H9 (cell line): ENCODE measurements around the gene FGF11. TPM values are rescaled to one million over a fixed set of nuclear protein-coding genes. Genes with fewer than 3 reads are reported as not detected.

Experiments used
- DNase-seq: peaks from one replicate; pipeline ENCODE4 v3.0.0-alpha.2; 2017
- H2AFZ ChIP-seq: one replicate; pipeline ENCODE4 v1.6.1; 2013; ENCODE audit warnings: mild to moderate bottlenecking, low read length, control low read depth, moderate library complexity
- H2AK5ac ChIP-seq: 2 replicates; pipeline ENCODE4 v1.6.1; 2013; ENCODE audit warnings: low read length, control low read depth, mixed read lengths; ENCODE audit not compliant: insufficient read length
- H2BK120ac ChIP-seq: one replicate; pipeline ENCODE4 v1.6.1; 2013; ENCODE audit warnings: low read depth, mild to moderate bottlenecking, low read length, control low read depth, inconsistent platforms; ENCODE audit not compliant: poor library complexity, severe bottlenecking
- H2BK12ac ChIP-seq: 2 replicates; pipeline ENCODE4 v1.6.1; 2013; ENCODE audit warnings: low read length, control low read depth, mixed read lengths, low read depth; ENCODE audit not compliant: insufficient read length
- H2BK15ac ChIP-seq: 2 replicates; pipeline ENCODE4 v1.6.1; 2013; ENCODE audit warnings: low read depth, low read length, control low read depth
- H2BK20ac ChIP-seq: one replicate; pipeline ENCODE4 v1.6.1; 2013; ENCODE audit warnings: low read depth, mild to moderate bottlenecking, low read length, control low read depth, inconsistent platforms; ENCODE audit not compliant: poor library complexity, severe bottlenecking
- H2BK5ac ChIP-seq: 2 replicates; pipeline ENCODE4 v1.6.1; 2013; ENCODE audit warnings: low read length, control low read depth, mixed read lengths; ENCODE audit not compliant: insufficient read length
- H3K14ac ChIP-seq: 2 replicates; pipeline ENCODE4 v1.6.1; 2013; ENCODE audit warnings: low read length, control low read depth; ENCODE audit not compliant: insufficient read depth
- H3K18ac ChIP-seq: 2 replicates; pipeline ENCODE4 v1.6.1; 2013; ENCODE audit warnings: low read depth, mild to moderate bottlenecking, mixed read lengths, low read length, control low read depth; ENCODE audit not compliant: insufficient read length
- H3K23ac ChIP-seq: 2 replicates; pipeline ENCODE4 v1.6.1; 2013; ENCODE audit warnings: low read length, control low read depth, mixed read lengths, low read depth; ENCODE audit not compliant: insufficient read length
- H3K23me2 ChIP-seq: 2 replicates; pipeline ENCODE4 v1.6.1; 2013; ENCODE audit warnings: low read depth, mild to moderate bottlenecking, mixed read lengths, low read length, control low read depth; ENCODE audit not compliant: insufficient read length, poor library complexity, severe bottlenecking
- H3K27ac ChIP-seq: 2 replicates; pipeline ENCODE4 v1.5.1; 2013; ENCODE audit warnings: low read length, control low read depth, mixed read lengths, low read depth; ENCODE audit not compliant: insufficient read length
- H3K27me3 ChIP-seq: 2 replicates; pipeline ENCODE4 v1.6.1; 2013; ENCODE audit warnings: low read length, control low read depth, inconsistent platforms; ENCODE audit not compliant: insufficient read depth
- H3K4ac ChIP-seq: 2 replicates; pipeline ENCODE4 v1.6.1; 2013; ENCODE audit warnings: low read depth, mild to moderate bottlenecking, control low read depth, inconsistent platforms, low read length, moderate library complexity
- H3K4me1 ChIP-seq: 2 replicates; pipeline ENCODE4 v1.6.1; 2013; ENCODE audit warnings: low read length, control low read depth, inconsistent platforms; ENCODE audit not compliant: insufficient read depth
- H3K4me2 ChIP-seq: 2 replicates; pipeline ENCODE4 v1.6.1; 2013; ENCODE audit warnings: low read length, control low read depth, mixed read lengths; ENCODE audit not compliant: insufficient read length, insufficient read depth
- H3K56ac ChIP-seq: 2 replicates; pipeline ENCODE4 v1.6.1; 2013; ENCODE audit warnings: low read depth, mild to moderate bottlenecking, mixed read lengths, low read length, control low read depth; ENCODE audit not compliant: insufficient read length
- H3K79me1 ChIP-seq: 2 replicates; pipeline ENCODE4 v1.6.1; 2013; ENCODE audit warnings: low read depth, mild to moderate bottlenecking, moderate library complexity, low read length, control low read depth, inconsistent platforms; ENCODE audit not compliant: insufficient read depth, poor library complexity, severe bottlenecking
- H3K79me2 ChIP-seq: 2 replicates; pipeline ENCODE4 v1.6.1; 2013; ENCODE audit warnings: low read length, control low read depth, inconsistent platforms; ENCODE audit not compliant: insufficient read depth
- H3K9ac ChIP-seq: 2 replicates; pipeline ENCODE4 v1.6.1; 2013; ENCODE audit warnings: low read length, control low read depth, mixed read lengths; ENCODE audit not compliant: insufficient read length; ENCODE audit errors: extremely low read depth
- H3K9me3 ChIP-seq: one replicate; pipeline ENCODE4 v1.6.1; 2013; ENCODE audit warnings: low read depth, low read length, inconsistent platforms; ENCODE audit not compliant: control insufficient read depth
- H3T11ph ChIP-seq: one replicate; pipeline ENCODE4 v1.6.1; 2013; ENCODE audit warnings: mild to moderate bottlenecking, low read length, control low read depth, inconsistent platforms
- H4K20me1 ChIP-seq: one replicate; pipeline ENCODE4 v1.6.1; 2013; ENCODE audit not compliant: control insufficient read depth, insufficient read length, insufficient read depth
- H4K5ac ChIP-seq: 2 replicates; pipeline ENCODE4 v1.6.1; 2013; ENCODE audit warnings: low read depth, mild to moderate bottlenecking, mixed read lengths, low read length, control low read depth; ENCODE audit not compliant: insufficient read length
- H4K8ac ChIP-seq: replicated peaks from 2 replicates; pipeline ENCODE4 v1.6.1; 2013; ENCODE audit warnings: low read length, control low read depth, mixed read lengths, low read depth; ENCODE audit not compliant: insufficient read length
- H4K91ac ChIP-seq: 2 replicates; pipeline ENCODE4 v1.6.1; 2013; ENCODE audit warnings: low read depth, mild to moderate bottlenecking, moderate library complexity, mixed read lengths, low read length, control low read depth; ENCODE audit not compliant: insufficient read length
- H3K27ac Mint-ChIP-seq, 3 experiments: 2 replicates in 2 of 3; 3 replicates in 1 of 3; pipeline ENCODE4 v1.8.0; 2020 to 2021; ENCODE audit warnings: mixed read lengths in 3 of 3, mild to moderate bottlenecking in 1 of 3, moderate library complexity in 1 of 3
- H3K27me3 Mint-ChIP-seq: 2 replicates; pipeline ENCODE4 v1.8.0; 2021; ENCODE audit warnings: low read depth, mild to moderate bottlenecking, moderate library complexity, mixed read lengths
- H3K36me3 Mint-ChIP-seq, 3 experiments: 2 replicates in 2 of 3; 3 replicates in 1 of 3; pipeline ENCODE4 v1.8.0; 2020 to 2021; ENCODE audit warnings: low read depth in 3 of 3, mixed read lengths in 3 of 3; ENCODE audit not compliant: insufficient read depth in 1 of 3
- H3K4me1 Mint-ChIP-seq, 2 experiments: 2 replicates each; pipeline ENCODE4 v1.8.0; 2020; ENCODE audit warnings: mixed read lengths in 2 of 2
- H3K4me3 Mint-ChIP-seq, 2 experiments: 2 replicates in 1 of 2; 3 replicates in 1 of 2; pipeline ENCODE4 v1.8.0; 2020 to 2021; ENCODE audit warnings: mild to moderate bottlenecking in 2 of 2, mixed read lengths in 2 of 2, moderate library complexity in 1 of 2
- H3K9me3 Mint-ChIP-seq, 2 experiments: 2 replicates in 1 of 2; 3 replicates in 1 of 2; pipeline ENCODE4 v1.8.0; 2020; ENCODE audit warnings: mild to moderate bottlenecking in 2 of 2, mixed read lengths in 2 of 2, moderate library complexity in 1 of 2
- CTCF ChIP-seq: fragments of 200-600 bp; sonication (generic); conservative IDR thresholded peaks from 3 replicates; pipeline ENCODE4 v1.8.0; 2021; ENCODE audit warnings: antibody characterized with exemption, mild to moderate bottlenecking
- WGBS: extraction: QIAGEN DNeasy Blood & Tissue Kit; methylation state at CpG from one replicate; pipeline ENCODE4 v1.1.7; 2013; ENCODE audit warnings: missing lambda C conversion rate, low lambda C conversion rate, mixed read lengths; ENCODE audit not compliant: insufficient read length; ENCODE audit errors: extremely low coverage; 5-methylcytosine and 5-hydroxymethylcytosine counted together
- total RNA-seq: library from RNA; stranded (reverse); gene quantifications from 2 replicates; pipeline ENCODE4 v1.2.1, GENCODE V29; 2021

Gene FGF11
- total RNA-seq, 1 experiment from 2014 or later, result 15.2 TPM

- peaks cover 13 to 17% of the 10 kb centered on the region in 2 experiments for H3K4me1 Mint-ChIP-seq
- Histone ChIP-seq H2BK20ac (no peak overlapping the region), H2BK12ac (no peak overlapping the region), H3K56ac (no peak overlapping the region), H3K9me3 (no peaks in the 10 kb centered on the region), H2BK15ac (no peak overlapping the region), H3K9ac (no peak overlapping the region), H2BK5ac (no peak overlapping the region), H3K27ac (no peak overlapping the region), H2BK120ac (no peak overlapping the region), H2AFZ (no peak overlapping the region), H3K18ac (no peak overlapping the region), H3T11ph (no peak overlapping the region), H4K5ac (no peak overlapping the region), H3K4me1 (peaks cover 2% of the 10 kb centered on the region; the same call in 1 of the 2 replicates), H3K14ac (no peak overlapping the region), H3K4me2 (no peak overlapping the region), H4K8ac (no peak overlapping the region), H3K4ac (no peak overlapping the region), H3K79me2 (no peaks in the 10 kb centered on the region), H4K91ac (no peak overlapping the region), H4K20me1 (no peaks in the 10 kb centered on the region), H3K23ac (no peak overlapping the region), H3K23me2 (peaks cover 11% of the 10 kb centered on the region), H3K27me3 (no peaks in the 10 kb centered on the region), H3K79me1 (no peaks in the 10 kb centered on the region), H2AK5ac (no peak overlapping the region)
- H3K9me3 Mint-ChIP-seq, result no peaks in the 10 kb centered on the region
- H3K4me3 Mint-ChIP-seq, result peak overlapping the region in 1 of 2 experiments; percentile 23; a peak in 1 of 5 replicates
- H3K36me3 Mint-ChIP-seq, result peaks cover 3 to 11% (median 4%) of the 10 kb centered on the region in 3 experiments; a peak in 5 of 7 replicates
- no CpG with 5 or more reads among the region's 2 CpGs for WGBS
- no peak for TF ChIP-seq CTCF
- peaks cover 2% of the 10 kb centered on the region for H3K27me3 Mint-ChIP-seq
- DNase-seq, result no peak
- no peak overlapping the region for H3K27ac Mint-ChIP-seq
These were observed 40.7 kb upstream of the FGF11 start for GRCh38 chr17:7398612-7399011.
